Measurements from ENCODE around the gene MC1R. TPM values are rescaled to one million over a fixed set of nuclear protein-coding genes. Genes with fewer than 3 reads are reported as not detected.

Gene MC1R
- total RNA-seq, 4 donors from 2014 or later, result 7.7 to 16.2 (median 11.4) TPM

- TF ChIP-seq POLR2A (IDR thresholded peaks at IDR 0.05) (no peak), CTCF (IDR thresholded peaks at IDR 0.05) (no peak)
Measured at GRCh38 chr16:89910717-89911354, 7.8 kb upstream of the MC1R start.

GRCh38 chr16:89911375-89911774, 7.3 kb upstream of the MC1R start:
- Histone ChIP-seq H3K27ac (no peak overlapping the region), H3K27me3 (no peaks in the 10 kb centered on the region), H3K4me1 (no peaks in the 10 kb centered on the region), H3K9me3 (no peaks in the 10 kb centered on the region), H3K36me3 (peaks cover 28 to 33% of the 10 kb centered on the region in 2 donors), H3K4me3 (replicated peaks in 1 of 3) (no peak overlapping the region)
- intact Hi-C loops (cut with DNase I), result no loop called here
- no peak for DNase-seq
- TF ChIP-seq CTCF (IDR thresholded peaks at IDR 0.05) (no peak), POLR2A (IDR thresholded peaks at IDR 0.05) (no peak)
- WGBS, 2 donors, result 94 to 95% methylated on average over 10 to 14 of the region's 14 CpGs

More at GRCh38 chr16:89910717-89911354, 7.8 kb upstream of the MC1R start:
- WGBS, 2 donors, result 95% methylated on average over 20 to 26 of the region's 27 CpGs
- Histone ChIP-seq H3K36me3 (peaks cover 34 to 39% of the 10 kb centered on the region in 2 donors), H3K4me1 (no peaks in the 10 kb centered on the region), H3K27me3 (no peaks in the 10 kb centered on the region), H3K4me3 (replicated peaks in 1 of 3) (no peak overlapping the region), H3K9me3 (no peaks in the 10 kb centered on the region), H3K27ac (no peak overlapping the region)
- intact Hi-C loops (cut with DNase I), result no loop called here
- DNase-seq, result no peak

GRCh38 chr16:89912143-89912542, 6.5 kb upstream of the MC1R start:
- no peak overlapping the region for H3K4me3 ChIP-seq (replicated peaks in 1 of 3)
- intact Hi-C loops (cut with DNase I), result no loop called here
- peaks cover under 1% of the 10 kb centered on the region in 2 donors for H3K4me1 ChIP-seq
- H3K9me3 ChIP-seq, result no peaks in the 10 kb centered on the region
- WGBS, 2 donors, result 83 to 89% methylated on average over 6 to 9 of the region's 13 CpGs
- TF ChIP-seq CTCF (IDR thresholded peaks at IDR 0.05) (no peak), POLR2A (IDR thresholded peaks at IDR 0.05) (no peak)
- no peak overlapping the region for H3K27ac ChIP-seq
- DNase-seq, result no peak
- H3K36me3 ChIP-seq, result peaks cover 21 to 26% of the 10 kb centered on the region in 2 donors
- no peaks in the 10 kb centered on the region for H3K27me3 ChIP-seq

GRCh38 chr16:89912627-89913026, 6.0 kb upstream of the MC1R start:
- intact Hi-C loops (cut with DNase I), result no loop called here
- Histone ChIP-seq H3K36me3 (peaks cover 21 to 26% of the 10 kb centered on the region in 2 donors), H3K9me3 (no peaks in the 10 kb centered on the region), H3K27me3 (no peaks in the 10 kb centered on the region), H3K4me3 (replicated peaks in 1 of 3) (no peak overlapping the region), H3K27ac (no peak overlapping the region), H3K4me1 (peaks cover 5% of the 10 kb centered on the region in 2 donors)
- TF ChIP-seq CTCF (IDR thresholded peaks at IDR 0.05) (no peak), POLR2A (IDR thresholded peaks at IDR 0.05) (no peak)
- WGBS, 2 donors, result 88% methylated on average over 6 of the region's 14 CpGs; no CpG with 5 or more reads in 1 of the 2 donors
- DNase-seq, result no peak
